Measurements from ENCODE around the gene SORBS1. TPM values are rescaled to one million over a fixed set of nuclear protein-coding genes. Genes with fewer than 3 reads are reported as not detected.

The SORBS1 gene
- total and polyA plus RNA-seq, 2 experiments from 2014 or later = 17.0 to 40.2 TPM

DNA sequence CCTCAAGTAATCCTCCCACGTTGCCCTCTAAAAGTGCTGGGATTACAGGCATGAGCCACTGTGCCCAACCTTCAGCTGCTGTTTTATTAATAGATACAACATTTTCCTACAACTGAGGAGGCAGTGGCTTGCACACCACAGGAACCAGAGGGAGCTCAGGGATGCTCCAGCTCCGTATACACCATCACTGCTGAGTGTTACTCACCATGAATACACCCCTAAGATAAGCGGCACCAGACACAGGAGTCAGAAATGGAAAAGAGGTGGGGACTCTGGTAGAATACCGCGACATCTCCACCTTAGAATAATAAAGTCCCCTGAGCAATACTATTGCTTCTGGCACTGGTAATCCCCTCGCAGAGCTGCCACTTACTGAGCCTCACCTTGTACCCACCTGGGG lies 201.7 kb downstream of the SORBS1 start:
- no peaks in the 10 kb centered on the region for H3K27me3 ChIP-seq
- no peaks in the 10 kb centered on the region for H3K9me3 ChIP-seq (ENCODE audit: low read depth)
- H3K4me2 ChIP-seq = no peak overlapping the region
- H3K4me1 ChIP-seq (ENCODE audit: insufficient read depth) = no peaks in the 10 kb centered on the region
- no peaks in the 10 kb centered on the region for H3K9me2 ChIP-seq (replicated peaks; ENCODE audit: insufficient read depth)
- no peak overlapping the region for H3K4me3 ChIP-seq
- no peak overlapping the region for H2AFZ ChIP-seq
- H3K79me2 ChIP-seq = no peaks in the 10 kb centered on the region
- WGBS (ENCODE audit: low lambda C conversion rate, missing lambda C conversion rate) = 93% methylated on average over 6 of the region's 6 CpGs
- no peak for DNase-seq (ENCODE audit: low spot score)
- no peak overlapping the region for H3K27ac ChIP-seq
- no peaks in the 10 kb centered on the region for H3K36me3 ChIP-seq (replicated peaks; ENCODE audit: insufficient read depth, low read depth)
- H4K20me1 ChIP-seq (ENCODE audit: insufficient read depth, poor library complexity, severe bottlenecking) = no peaks in the 10 kb centered on the region
- TF ChIP-seq EZH2 (IDR thresholded peaks at IDR 0.05; ENCODE audit: borderline replicate concordance) = no peak
- no peak for TF ChIP-seq EZH2phosphoT487 (IDR thresholded peaks at IDR 0.05; ENCODE audit: low read depth, severe bottlenecking, unreplicated experiment)
- TF ChIP-seq, protein P1, sequence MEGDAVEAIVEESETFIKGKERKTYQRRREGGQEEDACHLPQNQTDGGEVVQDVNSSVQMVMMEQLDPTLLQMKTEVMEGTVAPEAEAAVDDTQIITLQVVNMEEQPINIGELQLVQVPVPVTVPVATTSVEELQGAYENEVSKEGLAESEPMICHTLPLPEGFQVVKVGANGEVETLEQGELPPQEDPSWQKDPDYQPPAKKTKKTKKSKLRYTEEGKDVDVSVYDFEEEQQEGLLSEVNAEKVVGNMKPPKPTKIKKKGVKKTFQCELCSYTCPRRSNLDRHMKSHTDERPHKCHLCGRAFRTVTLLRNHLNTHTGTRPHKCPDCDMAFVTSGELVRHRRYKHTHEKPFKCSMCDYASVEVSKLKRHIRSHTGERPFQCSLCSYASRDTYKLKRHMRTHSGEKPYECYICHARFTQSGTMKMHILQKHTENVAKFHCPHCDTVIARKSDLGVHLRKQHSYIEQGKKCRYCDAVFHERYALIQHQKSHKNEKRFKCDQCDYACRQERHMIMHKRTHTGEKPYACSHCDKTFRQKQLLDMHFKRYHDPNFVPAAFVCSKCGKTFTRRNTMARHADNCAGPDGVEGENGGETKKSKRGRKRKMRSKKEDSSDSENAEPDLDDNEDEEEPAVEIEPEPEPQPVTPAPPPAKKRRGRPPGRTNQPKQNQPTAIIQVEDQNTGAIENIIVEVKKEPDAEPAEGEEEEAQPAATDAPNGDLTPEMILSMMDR (IDR thresholded peaks at IDR 0.05; ENCODE audit: poor library complexity) = no peak

DNA sequence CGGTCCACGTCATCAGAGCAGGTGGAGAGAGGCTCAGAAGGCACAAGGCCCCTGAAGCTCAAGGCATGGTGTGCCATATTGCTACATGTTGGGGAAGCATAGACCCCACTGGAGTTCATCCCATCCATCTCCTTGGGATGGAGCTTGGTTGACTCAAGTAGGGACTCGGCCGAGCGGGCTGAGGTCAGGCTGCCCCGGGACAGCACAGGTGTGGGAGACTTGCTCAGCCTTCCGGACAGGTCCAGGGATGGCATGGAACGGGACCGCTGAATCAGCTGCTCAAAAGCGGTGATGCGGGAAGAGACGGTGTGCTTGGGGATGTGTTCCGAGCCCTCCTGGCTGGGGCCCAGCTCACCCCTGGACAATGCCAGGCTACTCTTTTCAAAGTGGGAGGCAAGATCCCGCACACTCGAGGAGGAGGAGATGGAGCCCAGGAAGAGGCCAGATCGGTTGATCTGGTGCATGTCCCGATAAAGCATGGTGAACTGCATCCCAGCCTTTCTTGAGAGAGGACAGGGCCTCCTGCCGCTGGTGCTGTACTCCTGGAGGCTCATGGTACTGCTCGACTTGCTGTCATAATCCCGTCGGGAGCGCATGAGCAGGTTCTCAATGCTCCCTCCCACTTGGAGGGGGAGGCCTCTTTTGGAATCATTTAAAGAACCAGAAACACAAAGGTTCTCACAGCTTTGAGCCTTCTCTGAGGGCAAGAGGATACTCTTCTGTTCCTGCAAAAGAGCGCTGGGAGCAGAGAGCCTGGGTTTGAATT lies 204.8 kb downstream of the SORBS1 start:
- no peak overlapping the region for H3K27ac ChIP-seq
- no peak overlapping the region for H3K4me3 ChIP-seq
- no peaks in the 10 kb centered on the region for H3K9me3 ChIP-seq (ENCODE audit: low read depth)
- H3K36me3 ChIP-seq (replicated peaks; ENCODE audit: insufficient read depth, low read depth) = no peaks in the 10 kb centered on the region
- no peaks in the 10 kb centered on the region for H3K4me1 ChIP-seq (ENCODE audit: insufficient read depth)
- WGBS (ENCODE audit: low lambda C conversion rate, missing lambda C conversion rate) = 95% methylated on average over 23 of the region's 23 CpGs
- DNase-seq (ENCODE audit: low spot score) = no peak
- no peak overlapping the region for H3K4me2 ChIP-seq
- H2AFZ ChIP-seq = no peak overlapping the region
- H3K79me2 ChIP-seq = no peaks in the 10 kb centered on the region
- TF ChIP-seq, protein P1 (IDR thresholded peaks at IDR 0.05; ENCODE audit: poor library complexity) = no peak
- no peak for TF ChIP-seq EZH2 (IDR thresholded peaks at IDR 0.05; ENCODE audit: borderline replicate concordance)
- TF ChIP-seq EZH2phosphoT487 (IDR thresholded peaks at IDR 0.05; ENCODE audit: low read depth, severe bottlenecking, unreplicated experiment) = no peak
- no peaks in the 10 kb centered on the region for H3K27me3 ChIP-seq
- H4K20me1 ChIP-seq (ENCODE audit: insufficient read depth, poor library complexity, severe bottlenecking) = no peaks in the 10 kb centered on the region
- no peaks in the 10 kb centered on the region for H3K9me2 ChIP-seq (replicated peaks; ENCODE audit: insufficient read depth)

DNA sequence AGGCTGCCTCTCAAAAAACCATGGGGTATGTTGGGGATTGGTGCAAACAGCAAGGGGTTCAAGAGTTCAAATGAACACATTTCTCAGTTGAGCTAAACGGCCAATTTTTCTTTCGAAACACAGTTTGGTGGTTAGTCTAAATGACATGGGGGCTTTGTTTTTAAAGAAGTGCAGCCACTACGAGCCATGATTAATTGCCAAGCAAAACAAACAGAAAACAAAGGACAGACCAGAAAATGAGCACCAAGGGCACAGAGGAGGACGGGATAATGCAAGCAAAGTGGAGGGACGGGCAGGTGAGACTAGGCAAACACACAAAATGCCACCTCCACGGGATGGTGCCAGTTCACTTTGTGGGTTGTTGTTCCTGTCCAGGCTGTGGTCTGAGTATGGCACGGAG lies 205.9 kb downstream of the SORBS1 start:
- Histone ChIP-seq H3K4me3 (no peak overlapping the region), H3K27me3 (no peaks in the 10 kb centered on the region), H3K9me2 (replicated peaks; ENCODE audit: insufficient read depth) (no peaks in the 10 kb centered on the region), H3K4me1 (ENCODE audit: insufficient read depth) (no peaks in the 10 kb centered on the region), H3K36me3 (replicated peaks; ENCODE audit: insufficient read depth, low read depth) (no peaks in the 10 kb centered on the region), H3K79me2 (no peaks in the 10 kb centered on the region), H4K20me1 (ENCODE audit: insufficient read depth, poor library complexity, severe bottlenecking) (no peaks in the 10 kb centered on the region), H3K27ac (no peak overlapping the region), H3K4me2 (no peak overlapping the region), H3K9me3 (ENCODE audit: low read depth) (no peaks in the 10 kb centered on the region), H2AFZ (no peak overlapping the region)
- no peak for DNase-seq (ENCODE audit: low spot score)
- WGBS (ENCODE audit: low lambda C conversion rate, missing lambda C conversion rate) = 81% methylated on average over 7 of the region's 7 CpGs
- TF ChIP-seq, protein P1 (IDR thresholded peaks at IDR 0.05; ENCODE audit: poor library complexity) = no peak
- TF ChIP-seq EZH2 (IDR thresholded peaks at IDR 0.05; ENCODE audit: borderline replicate concordance) = no peak
- TF ChIP-seq EZH2phosphoT487 (IDR thresholded peaks at IDR 0.05; ENCODE audit: low read depth, severe bottlenecking, unreplicated experiment) = no peak

Data from hepatocyte (in vitro differentiated cells).